GM12865 (cell line): ENCODE results near the gene INKA1.

Experiments used
- DNase-seq: peaks from one replicate; pipeline ENCODE4 v3.0.0; 2010; ENCODE audit warnings: low read depth
- H3K4me3 ChIP-seq: 2 replicates; pipeline ENCODE4 v1.5.1; 2011; ENCODE audit warnings: mild to moderate bottlenecking, low read depth, low read length, control low read depth
- CTCF ChIP-seq: IDR thresholded peaks from 2 replicates; pipeline ENCODE4 v1.5.1; 2011; ENCODE audit warnings: low read length, control low read depth, low read depth, inconsistent platforms; ENCODE audit not compliant: insufficient read depth; ENCODE audit errors: missing control alignments

The INKA1 gene

DNA sequence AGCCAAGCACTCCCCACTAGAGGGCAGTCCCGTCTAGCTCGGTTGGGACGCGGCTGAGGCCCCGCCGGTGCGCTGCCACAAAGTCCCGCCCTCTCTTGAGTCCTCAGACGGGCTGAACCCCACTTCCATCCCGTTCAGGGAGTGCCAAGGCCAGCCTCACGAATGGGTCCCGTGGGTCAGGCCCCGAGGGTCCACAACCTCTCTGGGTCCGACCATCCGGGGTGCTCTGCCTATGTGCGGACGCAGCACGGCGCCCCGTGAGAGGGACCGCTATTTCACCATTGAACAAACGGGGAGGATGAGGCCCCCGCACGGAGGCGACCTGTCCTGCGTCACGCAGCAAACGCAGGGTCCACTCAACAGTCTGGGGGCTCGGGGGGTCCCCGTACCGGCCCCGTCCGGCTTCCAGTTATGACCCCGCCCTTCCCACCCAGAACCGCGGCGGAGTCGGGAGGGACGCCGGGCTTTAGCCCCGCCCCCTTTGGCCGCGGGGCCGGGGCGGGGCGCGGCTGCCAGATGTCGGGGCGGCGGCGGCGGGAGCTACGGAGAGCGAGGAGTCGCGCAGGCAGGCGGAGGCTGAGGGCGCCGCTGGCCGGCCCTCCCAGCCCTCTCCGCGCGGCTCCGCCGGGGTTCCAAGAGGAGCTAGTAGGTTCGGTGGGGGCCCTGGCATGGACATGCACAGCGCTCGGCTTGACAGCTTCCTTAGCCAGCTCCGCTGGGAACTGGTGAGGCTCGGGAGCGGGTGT is at the start of gene INKA1:
Gene INKA1 (plus strand): TSS at position 543 of the 746 bp plus-strand sequence. CDS start 132 bp downstream, at position 675.
- H3K4me3 ChIP-seq: peak within 1 kb of the TSS; percentile 89
- DNase-seq: peak; percentile 92
- peak; percentile 93 for TF ChIP-seq CTCF

GRCh38 chr3:49754536-49754935 is 48.5 kb upstream of the INKA1 start:
- H3K4me3 ChIP-seq: no peak overlapping the region
- no peak for TF ChIP-seq CTCF
- DNase-seq: no peak

- no peak for DNase-seq
- no peak for TF ChIP-seq CTCF
- no peak overlapping the region for H3K4me3 ChIP-seq
These were observed 47.0 kb upstream of the INKA1 start for GRCh38 chr3:49756036-49756435.

- no peak for DNase-seq
- H3K4me3 ChIP-seq: no peak overlapping the region
- TF ChIP-seq CTCF: no peak
These were observed 45.9 kb upstream of the INKA1 start for GRCh38 chr3:49757197-49757596.

DNA sequence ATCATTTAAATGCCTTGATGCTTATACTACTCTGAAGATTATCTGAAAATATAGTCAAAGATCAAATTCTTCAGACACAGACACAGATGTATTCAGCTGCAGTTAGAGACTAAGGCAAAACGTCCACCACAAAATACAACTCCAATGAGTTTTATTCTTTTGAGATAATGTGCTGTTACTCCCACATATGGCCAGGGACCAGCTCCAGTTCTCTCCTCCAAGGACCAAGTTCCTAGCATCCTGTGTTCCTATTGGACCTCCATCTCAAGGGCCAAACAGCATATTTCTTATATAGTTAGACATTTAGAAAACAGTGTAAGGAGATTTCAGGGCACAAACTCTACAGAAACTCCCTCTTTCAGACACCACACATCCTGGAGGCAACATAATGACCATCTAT is 43.8 kb upstream of the INKA1 start:
- no peak for TF ChIP-seq CTCF
- H3K4me3 ChIP-seq: no peak overlapping the region
- DNase-seq: no peak

DNA sequence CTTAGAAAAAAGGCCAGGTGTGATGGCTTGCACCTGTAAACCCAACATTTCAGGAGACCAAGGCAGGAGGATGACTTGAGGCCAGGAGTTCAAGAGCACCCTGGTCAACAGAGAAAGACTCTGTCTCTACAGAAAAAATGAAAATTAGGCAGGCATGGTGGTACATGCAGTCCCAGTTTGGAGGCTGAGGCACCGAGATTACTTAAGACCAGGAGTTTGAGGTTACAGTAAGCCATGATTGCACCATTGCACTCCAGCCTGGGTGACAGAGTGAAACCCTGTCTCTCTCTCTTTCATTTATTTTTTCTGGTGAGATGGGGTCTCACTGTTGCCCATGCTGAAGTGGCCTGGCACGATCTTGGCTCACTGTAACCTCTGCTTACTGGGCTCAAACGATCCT is 41.4 kb upstream of the INKA1 start:
- no peak for DNase-seq
- TF ChIP-seq CTCF: no peak
- H3K4me3 ChIP-seq: no peak overlapping the region

DNA sequence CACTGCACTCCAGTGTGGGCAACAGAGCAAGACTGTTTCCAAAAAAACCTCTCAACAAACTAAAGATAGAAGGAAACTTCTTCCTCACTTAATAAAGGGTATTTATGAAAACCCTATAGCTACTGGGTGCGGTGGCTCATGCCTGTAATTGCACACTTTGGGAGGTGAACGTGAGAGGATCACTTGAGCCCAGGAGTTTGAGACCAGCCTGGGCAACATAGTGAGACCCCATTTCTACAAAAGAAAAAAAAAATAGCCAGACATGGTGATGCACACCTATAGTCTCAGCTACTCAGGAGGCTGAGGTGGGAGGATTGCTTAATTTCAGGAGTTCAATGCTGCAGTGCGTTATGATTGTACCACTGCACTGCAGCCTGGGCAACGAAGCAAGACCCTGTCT is 39.1 kb upstream of the INKA1 start:
- DNase-seq: no peak
- H3K4me3 ChIP-seq: no peak overlapping the region
- TF ChIP-seq CTCF: no peak
